GM23248 (cell line): ENCODE measurements around the gene HRC. TPM values are rescaled to one million over a fixed set of nuclear protein-coding genes. Genes with fewer than 3 reads are reported as not detected.

Experiments used
- DNase-seq: peaks from one replicate; pipeline ENCODE4 v3.0.0-alpha.2; 2015
- H2AFZ ChIP-seq: fragments of 200-600 bp; sonication (generic); 2 replicates; pipeline ENCODE4 v1.6.1; 2016; ENCODE audit warnings: antibody characterized with exemption
- H3F3A ChIP-seq: fragments of 200-600 bp; sonication (generic); 2 replicates; pipeline ENCODE4 v1.6.1; 2016; ENCODE audit warnings: mild to moderate bottlenecking, antibody characterized with exemption, mixed run types; ENCODE audit not compliant: insufficient read depth
- H3K27ac ChIP-seq: fragments of 200-600 bp; sonication (generic); 2 replicates; pipeline ENCODE4 v1.5.1; 2016; ENCODE audit warnings: mild to moderate bottlenecking
- H3K27me3 ChIP-seq: fragments of 200-600 bp; sonication (generic); replicated peaks from 2 replicates; pipeline ENCODE4 v1.6.1; 2016; ENCODE audit warnings: mild to moderate bottlenecking; ENCODE audit not compliant: insufficient read depth
- H3K36me3 ChIP-seq: fragments of 200-600 bp; sonication (generic); 2 replicates; pipeline ENCODE4 v1.6.1; 2016; ENCODE audit warnings: low read depth, mild to moderate bottlenecking
- H3K4me1 ChIP-seq: fragments of 200-600 bp; sonication (generic); 2 replicates; pipeline ENCODE4 v1.6.1; 2016; ENCODE audit warnings: mild to moderate bottlenecking; ENCODE audit not compliant: insufficient read depth
- H3K4me2 ChIP-seq: fragments of 200-600 bp; sonication (generic); one replicate; pipeline ENCODE4 v1.6.1; 2016; ENCODE audit warnings: mild to moderate bottlenecking; ENCODE audit not compliant: unreplicated experiment
- H3K4me3 ChIP-seq: fragments of 200-600 bp; sonication (generic); 2 replicates; pipeline ENCODE4 v1.5.1; 2016; ENCODE audit warnings: mild to moderate bottlenecking
- H3K79me2 ChIP-seq: fragments of 200-600 bp; sonication (generic); 2 replicates; pipeline ENCODE4 v1.6.1; 2016; ENCODE audit warnings: mild to moderate bottlenecking; ENCODE audit not compliant: insufficient read depth
- H3K9ac ChIP-seq: fragments of 200-600 bp; sonication (generic); 2 replicates; pipeline ENCODE4 v1.6.1; 2016; ENCODE audit warnings: mild to moderate bottlenecking
- H3K9me2 ChIP-seq: fragments of 200-600 bp; sonication (generic); 2 replicates; pipeline ENCODE4 v1.6.1; 2016; ENCODE audit warnings: mixed run types, mild to moderate bottlenecking, moderate library complexity; ENCODE audit not compliant: insufficient read depth
- H3K9me3 ChIP-seq: fragments of 200-600 bp; sonication (generic); one replicate; pipeline ENCODE4 v1.6.1; 2017; ENCODE audit warnings: low read depth
- H4K20me1 ChIP-seq: fragments of 200-600 bp; sonication (generic); 2 replicates; pipeline ENCODE4 v1.6.0; 2016; ENCODE audit not compliant: insufficient read depth
- EZH2 ChIP-seq: fragments of 200-600 bp; sonication (generic); IDR thresholded peaks from 2 replicates; pipeline ENCODE4 v1.6.1; 2018; ENCODE audit warnings: antibody characterized with exemption, mild to moderate bottlenecking; ENCODE audit not compliant: insufficient read depth, poor library complexity, severe bottlenecking
- EZH2phosphoT487 ChIP-seq: fragments of 200-600 bp; sonication (generic); IDR thresholded peaks from 2 replicates; pipeline ENCODE4 v1.6.1; 2018; ENCODE audit warnings: antibody characterized with exemption, moderate library complexity, mild to moderate bottlenecking, low read depth; ENCODE audit not compliant: insufficient read depth
- WGBS, 2 experiments: methylation state at CpG; one replicate each; pipeline ENCODE4 v1.1.6; 2015 to 2017; ENCODE audit warnings: low lambda C conversion rate in 2 of 2, low coverage in 1 of 2; ENCODE audit errors: missing lambda C conversion rate in 2 of 2; 5-methylcytosine and 5-hydroxymethylcytosine counted together
- in situ Hi-C: fragments of 300-500 bp; cut with MboI; formaldehyde crosslinking; loops from 2 replicates; pipeline ENCODE4 v1.15.0; 2020
- polyA plus RNA-seq: library from polyadenylated mRNA; unstranded; fragments of >200 nt; fragmentation: Nextera tagmentation; extraction: Ambion mirVana; gene quantifications from 2 replicates; pipeline ENCODE4 v1.2.1, GENCODE V29; 2016
- total RNA-seq: library from RNA; depleted of rRNA; stranded (reverse); fragments of >200 nt; shearing (Covaris generic); gene quantifications from 2 replicates; pipeline ENCODE4 v1.2.3, GENCODE V29; 2014

HRC gene
- total and polyA plus RNA-seq, 2 experiments from 2014 or later: not detected

GRCh38 chr19:49133621-49134454, 21.4 kb downstream of the HRC start:
- no peak for TF ChIP-seq EZH2
- no peak for TF ChIP-seq EZH2phosphoT487
- H3K36me3 ChIP-seq: no peaks in the 10 kb centered on the region
- DNase-seq: peak; percentile 33
- H3K4me2 ChIP-seq: no peak overlapping the region
- H4K20me1 ChIP-seq: no peaks in the 10 kb centered on the region
- no peaks in the 10 kb centered on the region for H3K79me2 ChIP-seq
- H3K4me1 ChIP-seq: no peaks in the 10 kb centered on the region
- 0 out of 2 replicates have a peak, but pooled peaks cover under 1% of the 10 kb centered on the region for H3F3A ChIP-seq
- in situ Hi-C loops: no loop called here
- H3K4me3 ChIP-seq: no peak overlapping the region
- no peak overlapping the region for H2AFZ ChIP-seq
- H3K9ac ChIP-seq: no peak overlapping the region
- no peaks in the 10 kb centered on the region for H3K27me3 ChIP-seq
- 59 to 66% methylated on average over 38 to 42 of the region's 42 CpGs for WGBS, 2 experiments
- H3K9me2 ChIP-seq: no peaks in the 10 kb centered on the region
- no peak overlapping the region for H3K27ac ChIP-seq
- H3K9me3 ChIP-seq: no peaks in the 10 kb centered on the region

GRCh38 chr19:49132974-49133609, 22.1 kb downstream of the HRC start:
- no peak overlapping the region for H2AFZ ChIP-seq
- H3K27ac ChIP-seq: no peak overlapping the region
- no peaks in the 10 kb centered on the region for H4K20me1 ChIP-seq
- in situ Hi-C loops: no loop called here
- H3F3A ChIP-seq: 0 out of 2 replicates have a peak, but pooled peaks cover 4% of the 10 kb centered on the region
- H3K4me2 ChIP-seq: no peak overlapping the region
- no peaks in the 10 kb centered on the region for H3K79me2 ChIP-seq
- no peaks in the 10 kb centered on the region for H3K36me3 ChIP-seq
- H3K27me3 ChIP-seq: no peaks in the 10 kb centered on the region
- H3K9me3 ChIP-seq: no peaks in the 10 kb centered on the region
- WGBS, 2 experiments: 54 to 76% methylated on average over 15 to 49 of the region's 49 CpGs
- no peak overlapping the region for H3K4me3 ChIP-seq
- no peak for DNase-seq
- H3K9me2 ChIP-seq: no peaks in the 10 kb centered on the region
- no peaks in the 10 kb centered on the region for H3K4me1 ChIP-seq
- TF ChIP-seq EZH2: no peak
- TF ChIP-seq EZH2phosphoT487: no peak
- H3K9ac ChIP-seq: no peak overlapping the region

GRCh38 chr19:49130325-49130724, 24.9 kb downstream of the HRC start:
- H2AFZ ChIP-seq: no peak overlapping the region
- H3K27me3 ChIP-seq: no peaks in the 10 kb centered on the region; the same call in 1 of the 2 replicates
- TF ChIP-seq EZH2phosphoT487 (no peak), EZH2 (no peak)
- DNase-seq: no peak
- 0 out of 2 replicates have a peak, but pooled peaks cover 4% of the 10 kb centered on the region for H3F3A ChIP-seq
- H3K27ac ChIP-seq: no peak overlapping the region
- H3K36me3 ChIP-seq: no peaks in the 10 kb centered on the region
- WGBS, 2 experiments: 91 to 92% methylated on average over 23 to 24 of the region's 24 CpGs
- no peaks in the 10 kb centered on the region for H3K79me2 ChIP-seq
- in situ Hi-C loops: no loop called here
- no peaks in the 10 kb centered on the region for H3K4me1 ChIP-seq
- H3K9me3 ChIP-seq: no peaks in the 10 kb centered on the region
- no peak overlapping the region for H3K4me2 ChIP-seq
- no peaks in the 10 kb centered on the region for H4K20me1 ChIP-seq
- H3K9ac ChIP-seq: no peak overlapping the region
- no peaks in the 10 kb centered on the region for H3K9me2 ChIP-seq
- no peak overlapping the region for H3K4me3 ChIP-seq

GRCh38 chr19:49129238-49129583, 26.0 kb downstream of the HRC start:
- Histone ChIP-seq H3K9ac (no peak overlapping the region), H3K4me3 (no peak overlapping the region), H3K9me2 (no peaks in the 10 kb centered on the region), H3F3A (0 out of 2 replicates have a peak, but pooled peaks cover 4% of the 10 kb centered on the region), H2AFZ (no peak overlapping the region), H4K20me1 (no peaks in the 10 kb centered on the region), H3K27me3 (no peaks in the 10 kb centered on the region; the same call in 1 of the 2 replicates), H3K79me2 (no peaks in the 10 kb centered on the region), H3K4me2 (no peak overlapping the region), H3K9me3 (no peaks in the 10 kb centered on the region), H3K4me1 (no peaks in the 10 kb centered on the region), H3K36me3 (no peaks in the 10 kb centered on the region), H3K27ac (no peak overlapping the region)
- DNase-seq: no peak
- in situ Hi-C loops: no loop called here
- TF ChIP-seq EZH2phosphoT487 (no peak), EZH2 (no peak)
- 65 to 75% methylated on average over 13 to 16 of the region's 16 CpGs for WGBS, 2 experiments
